ENCODE measurements around the gene SGCE.

Gene SGCE

GRCh38 chr7:94657771-94658693, 2.1 kb upstream of the SGCE start:
- peak; percentile 95 for DNase-seq

DNA sequence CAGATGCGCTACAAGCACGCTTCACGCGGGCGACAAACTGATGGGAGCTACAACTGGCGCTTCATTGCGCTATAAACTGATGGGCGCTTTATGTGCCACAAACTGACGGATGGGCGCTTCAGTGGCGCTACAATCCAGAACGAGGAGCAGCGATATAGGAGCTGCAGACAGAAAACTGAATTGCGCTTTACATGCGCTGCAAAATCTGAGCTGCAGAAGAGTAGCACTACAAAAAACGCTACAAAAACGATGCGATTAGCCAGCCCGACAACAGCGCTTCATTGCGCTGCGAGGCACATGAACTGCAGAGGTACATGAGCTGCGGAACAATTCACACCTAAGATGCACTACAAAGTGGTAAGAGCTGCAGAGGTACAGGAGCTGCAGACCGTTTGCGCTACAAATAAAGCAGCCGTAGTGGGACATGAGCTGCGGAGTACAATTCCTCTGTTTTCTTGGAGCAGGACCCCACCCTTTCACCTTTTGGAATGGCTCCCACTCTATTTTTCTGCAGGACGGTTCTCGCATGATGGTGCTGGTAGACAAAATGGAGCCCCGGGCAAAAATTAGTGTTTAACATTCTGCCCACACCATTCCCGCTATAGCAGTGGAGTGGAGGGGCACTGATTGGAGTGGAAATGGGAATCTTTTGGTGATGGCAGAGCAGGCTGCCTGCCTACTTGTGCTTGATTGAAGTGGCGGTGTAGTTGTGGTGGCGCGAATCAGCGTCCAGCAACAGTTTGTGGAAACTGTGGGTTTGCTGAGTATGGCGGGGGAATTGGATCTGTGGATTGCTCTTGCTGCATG, 1.2 kb upstream of the SGCE start:
- no peak for DNase-seq

DNA sequence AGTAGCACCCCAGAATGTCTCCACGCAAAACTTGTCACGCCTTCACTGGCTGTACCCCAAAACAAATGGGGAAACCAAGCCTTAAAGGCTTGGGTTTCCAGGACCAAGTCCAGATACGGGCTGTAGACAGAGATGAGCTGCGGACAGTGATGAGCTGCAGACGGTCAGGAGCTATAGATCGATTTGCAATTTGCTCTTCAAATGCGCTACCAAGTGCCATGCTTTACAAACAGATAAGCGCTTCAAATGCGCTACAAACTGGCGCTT, 658 bp upstream of the SGCE start:
- no peak for DNase-seq

DNA sequence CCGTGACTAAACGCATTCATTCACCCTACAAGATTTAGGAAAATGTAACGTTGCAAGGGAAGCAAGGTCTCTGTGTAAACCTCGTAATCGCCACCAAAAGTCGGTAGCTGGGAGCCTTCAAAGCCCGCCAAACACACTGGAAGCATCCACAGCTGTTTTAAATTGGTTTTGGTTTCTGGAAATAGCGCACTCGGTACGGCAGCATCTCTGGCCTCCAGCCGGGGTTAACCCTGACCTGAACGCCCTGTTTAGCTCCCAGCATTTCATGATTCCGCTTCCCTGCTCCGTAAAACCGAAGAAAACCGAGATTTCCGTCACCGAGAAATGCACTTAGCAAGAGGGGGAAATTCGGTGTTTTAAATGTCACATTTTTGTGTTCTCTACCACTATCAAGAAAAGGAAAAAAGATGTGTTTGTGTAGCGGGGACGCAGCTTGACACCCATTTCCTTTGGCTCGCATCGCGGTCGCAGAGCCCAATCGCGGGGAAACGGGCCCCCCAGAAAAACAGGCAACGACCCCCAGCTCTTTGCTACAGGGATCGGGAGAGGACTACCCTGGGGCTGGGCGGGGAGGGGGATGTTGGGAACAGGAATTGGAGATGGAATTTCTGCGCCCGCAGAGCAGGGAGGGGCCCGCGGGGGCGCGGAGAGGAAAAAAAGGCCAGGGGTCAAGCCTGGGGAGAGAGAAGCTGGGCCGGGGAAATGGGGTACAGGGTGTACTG, 646 bp downstream of the SGCE start:
- DNase-seq, result no peak

GRCh38 chr7:94654783-94655125, 1.2 kb downstream of the SGCE start:
- DNase-seq, result no peak

GRCh38 chr7:94650147-94651051, 5.5 kb downstream of the SGCE start:
- DNase-seq, result no peak

DNA sequence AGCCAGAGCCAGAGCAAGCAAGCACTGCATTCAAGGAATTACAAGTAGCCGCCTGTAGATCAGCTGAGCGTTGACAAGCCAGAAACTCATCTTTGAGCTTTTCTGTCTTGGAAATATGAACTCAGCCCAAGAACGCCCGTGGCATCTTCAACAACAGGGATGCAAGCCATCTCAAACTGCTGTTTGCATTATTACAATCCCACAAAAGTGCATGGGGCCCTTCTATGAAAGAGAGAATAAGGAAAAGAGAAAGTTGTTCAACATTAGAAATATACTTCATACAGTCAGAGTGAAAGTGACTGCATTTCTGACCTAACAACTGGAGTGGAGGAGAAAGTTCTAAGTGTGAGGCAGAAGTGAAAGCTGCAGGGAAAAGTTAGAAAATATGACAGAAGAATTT, 6.5 kb downstream of the SGCE start:
- DNase-seq, result no peak

DNA sequence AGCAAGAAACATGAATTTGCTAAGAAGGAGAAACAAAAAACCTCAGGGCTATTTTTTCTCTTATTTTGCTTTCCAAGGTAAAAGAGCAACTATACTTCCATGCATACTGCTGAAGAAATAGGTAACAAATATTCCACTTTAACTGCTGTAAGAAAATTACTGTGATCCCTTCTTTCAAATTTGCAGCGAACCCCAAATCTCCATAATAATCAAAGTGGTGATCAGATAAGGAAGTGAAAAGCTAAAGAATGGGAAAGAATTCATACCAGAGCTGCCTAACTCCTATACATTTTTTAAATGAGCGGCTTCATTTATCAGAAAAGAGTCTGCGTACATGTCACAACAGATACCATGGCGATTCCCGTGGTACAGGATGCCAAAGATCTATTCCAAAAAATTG, 7.2 kb downstream of the SGCE start:
- no peak for DNase-seq

DNA sequence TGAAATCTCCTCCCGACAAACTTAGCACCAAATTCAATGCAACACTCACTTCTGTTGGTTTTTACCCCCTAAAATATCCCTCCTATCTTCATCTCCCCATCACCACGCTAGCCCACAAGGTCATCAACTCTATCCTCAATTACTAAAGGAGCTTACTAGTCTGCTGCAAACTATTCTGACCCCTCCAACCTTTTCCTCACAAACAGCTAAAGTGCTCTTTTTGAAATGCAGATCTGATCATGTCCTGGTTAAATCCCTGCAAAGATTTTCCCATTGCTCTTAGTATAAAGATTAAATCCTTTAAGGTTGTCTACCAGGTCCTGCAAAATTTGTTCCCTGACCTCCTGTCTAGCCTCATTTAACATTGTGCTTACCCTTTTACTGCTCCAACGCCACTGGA, 8.6 kb downstream of the SGCE start:
- no peak for DNase-seq

DNA sequence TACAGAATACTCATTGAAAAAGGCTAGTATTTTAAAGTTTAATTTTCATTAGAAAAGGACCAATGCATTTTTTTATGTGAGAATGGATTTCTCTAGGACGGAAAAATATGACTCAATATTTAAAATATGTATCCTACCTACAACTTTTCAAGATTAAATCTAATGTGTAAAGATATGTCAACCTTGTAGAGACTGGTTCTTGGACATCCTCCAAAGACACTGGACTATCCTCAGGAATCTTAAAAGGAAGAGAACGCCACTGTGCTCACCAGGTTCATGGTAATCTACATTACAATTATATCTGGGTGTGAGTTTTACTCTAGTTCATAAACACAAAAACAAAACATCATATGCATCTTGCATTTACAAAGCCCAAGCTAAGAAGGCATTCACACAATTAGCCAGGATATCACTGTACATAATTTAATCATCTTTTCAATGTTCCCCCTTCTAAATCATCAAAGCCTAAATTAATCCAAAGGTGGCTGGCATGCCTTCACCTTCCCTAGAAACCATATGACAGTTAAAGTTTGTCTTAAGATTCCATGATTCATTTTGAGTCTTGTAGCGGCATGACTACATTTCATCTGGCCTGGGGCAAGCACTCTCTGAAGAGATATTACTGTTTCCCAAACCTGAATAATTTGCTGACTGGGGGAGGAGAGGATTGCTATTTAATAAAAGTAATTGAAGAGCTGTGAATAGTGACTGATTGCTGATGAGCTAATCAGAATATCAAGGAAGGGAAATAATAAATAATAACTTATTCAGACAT, 12.0 kb downstream of the SGCE start:
- no peak for DNase-seq

DNA sequence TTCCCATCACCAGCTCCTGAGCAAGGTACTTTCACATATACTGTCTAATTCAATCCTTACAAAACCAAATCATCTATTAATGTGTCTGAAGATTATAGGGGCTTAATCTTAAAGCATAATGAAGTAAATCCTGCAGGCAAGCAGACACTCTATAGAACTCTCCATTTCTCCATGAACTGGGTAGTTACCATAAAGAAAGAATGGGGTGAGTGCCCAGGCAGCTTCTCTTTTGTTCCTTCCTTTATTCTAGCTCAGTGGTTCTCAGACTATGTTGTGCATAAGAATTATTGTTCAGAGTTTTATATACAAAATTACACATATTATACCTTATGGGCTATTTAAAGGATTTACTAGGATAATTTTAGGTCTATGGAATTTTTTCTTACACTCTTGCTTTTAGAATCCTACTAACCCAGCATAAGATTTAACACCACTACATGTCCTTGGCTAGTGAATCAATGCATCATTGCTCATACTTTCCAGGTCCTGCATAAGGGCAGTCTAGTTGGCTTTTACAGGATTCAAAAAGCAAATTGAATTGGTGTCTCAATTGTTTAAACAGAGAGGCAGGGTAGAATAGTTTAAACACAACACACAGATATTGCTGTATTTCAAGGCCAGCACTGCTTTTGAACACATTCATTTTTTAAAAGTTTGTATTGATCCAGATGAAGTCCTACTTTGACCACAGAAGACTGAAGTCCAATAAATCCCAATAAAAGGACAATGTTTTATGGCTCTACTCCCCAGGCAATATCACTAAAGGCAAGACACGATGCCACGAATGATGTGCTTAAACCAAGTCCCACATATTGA, 12.9 kb downstream of the SGCE start:
- no peak for DNase-seq

GRCh38 chr7:94639384-94639783, 16.5 kb downstream of the SGCE start:
- no peak for DNase-seq

GRCh38 chr7:94635687-94636086, 20.2 kb downstream of the SGCE start:
- DNase-seq, result no peak

- DNase-seq, result no peak
Measured at GRCh38 chr7:94634502-94634901, 21.4 kb downstream of the SGCE start.

DNA sequence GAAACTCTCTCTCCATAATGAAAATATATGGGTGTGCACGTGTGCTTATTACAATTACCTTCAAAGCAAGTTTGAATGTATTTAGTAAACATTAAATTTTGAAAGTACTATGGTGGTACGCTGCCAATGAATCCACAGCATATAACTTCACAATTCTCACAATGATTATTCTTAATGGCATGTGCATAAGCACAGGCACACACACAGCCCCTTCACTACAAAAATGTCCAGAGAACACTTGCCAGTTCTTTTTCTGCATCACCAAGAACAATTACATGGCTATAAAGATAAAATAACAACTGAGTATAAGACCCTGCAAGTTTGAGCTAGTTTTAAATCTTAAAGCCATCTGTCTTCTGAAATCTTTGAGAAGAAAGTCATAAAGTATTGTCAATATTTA, 22.2 kb downstream of the SGCE start:
- no peak for DNase-seq

DNA sequence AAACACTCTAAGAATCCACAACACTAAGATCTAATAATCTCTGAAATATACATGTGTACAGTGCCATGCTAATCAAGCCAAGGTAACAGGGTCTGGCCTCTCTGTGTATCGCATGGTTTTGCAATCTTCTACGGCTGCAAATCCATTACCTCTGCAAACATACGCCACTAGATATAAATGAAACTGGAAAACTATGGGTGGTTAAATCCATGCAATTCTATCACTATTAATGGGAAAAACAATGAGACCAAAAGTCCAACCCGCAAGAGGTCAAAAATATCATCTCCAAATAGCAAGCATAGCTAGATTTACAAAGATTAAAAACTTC, 23.0 kb downstream of the SGCE start:
- no peak for DNase-seq

GRCh38 chr7:94632338-94633013, 23.5 kb downstream of the SGCE start:
- DNase-seq, result peak; percentile 42

GRCh38 chr7:94630855-94631254, 25.1 kb downstream of the SGCE start:
- DNase-seq, result no peak

GRCh38 chr7:94623820-94624219, 32.1 kb downstream of the SGCE start:
- DNase-seq, result no peak

GRCh38 chr7:94621120-94621519, 34.8 kb downstream of the SGCE start:
- DNase-seq, result no peak

DNA sequence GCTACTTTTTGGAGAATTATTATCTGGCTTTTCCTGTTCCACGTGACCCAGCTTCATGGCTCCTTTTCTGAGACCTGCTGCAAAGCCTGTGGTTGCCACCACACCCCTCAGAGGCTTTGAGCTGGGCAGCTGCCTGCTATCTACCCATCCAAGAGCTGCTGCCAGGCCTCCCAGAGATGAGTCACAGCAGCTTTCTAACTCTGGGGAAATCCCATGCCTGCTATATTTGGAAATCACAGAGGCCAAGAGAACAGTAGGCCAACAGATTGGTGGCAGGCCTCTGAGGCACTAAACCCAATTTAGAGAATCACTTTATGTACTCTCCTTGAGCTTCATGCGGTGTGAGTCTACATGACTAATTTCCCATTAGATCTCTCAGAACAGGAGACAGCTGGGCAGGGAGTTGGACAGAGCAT, 35.2 kb downstream of the SGCE start:
- no peak for DNase-seq
